Neural progenitor cell (in vitro differentiated cells): ENCODE measurements around the gene VKORC1.

Experiments used
- CTCF ChIP-seq: fragments of 200-600 bp; sonication (generic); IDR thresholded peaks from 2 replicates; pipeline ENCODE4 v1.5.1; 2017; ENCODE audit warnings: antibody characterized with exemption, mild to moderate bottlenecking
- EZH2 ChIP-seq: fragments of 200-600 bp; sonication (generic); IDR thresholded peaks from 2 replicates; pipeline ENCODE4 v1.6.1; 2017; ENCODE audit warnings: antibody characterized with exemption, mild to moderate bottlenecking, moderate library complexity
- EZH2phosphoT487 ChIP-seq: fragments of 200-600 bp; sonication (generic); IDR thresholded peaks from 2 replicates; pipeline ENCODE4 v1.6.1; 2017; ENCODE audit warnings: antibody characterized with exemption

DNA sequence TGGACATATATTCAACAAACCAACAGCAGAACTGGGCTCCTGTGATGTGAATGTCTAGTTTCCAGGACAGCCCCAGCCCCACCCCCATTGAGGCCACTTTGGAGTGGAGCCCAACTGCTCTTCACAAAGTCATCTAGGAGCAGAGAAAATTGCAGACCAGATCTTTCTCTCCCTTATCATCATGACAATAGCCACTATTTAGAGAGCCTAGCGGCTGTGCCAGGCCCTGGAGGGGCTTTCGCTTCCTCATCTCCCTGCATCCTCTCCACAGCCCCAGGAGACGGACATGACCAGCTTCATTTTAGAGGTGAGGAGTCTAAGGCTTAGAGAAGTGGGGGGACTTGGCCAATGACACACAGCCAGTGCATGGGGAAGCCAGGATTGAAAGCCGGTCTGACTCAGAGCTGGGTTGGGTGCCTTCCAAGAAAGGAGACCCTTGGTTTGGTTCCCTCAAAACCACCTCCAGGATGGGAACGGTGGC is 39.5 kb upstream of the VKORC1 start:
- TF ChIP-seq EZH2 (no peak), CTCF (no peak), EZH2phosphoT487 (no peak)
